Astrocyte (in vitro differentiated cells and primary cell): ENCODE measurements around the gene TOGARAM2. TPM values are rescaled to one million over a fixed set of nuclear protein-coding genes. Genes with fewer than 3 reads are reported as not detected.

Source experiments
- DNase-seq: peaks from one replicate; pipeline ENCODE4 v3.0.0-alpha.2; 2010; ENCODE audit warnings: low read depth
- FAIRE-seq: peaks from 2 replicates; lab custom pipeline; 2011; peaks lifted over from hg19 to GRCh38; lab: Jason Lieb, UNC
- H2AFZ ChIP-seq: 2 replicates; pipeline ENCODE4 v1.6.0; 2012; ENCODE audit warnings: low read depth, low read length, inconsistent platforms
- H3K27ac ChIP-seq: 2 replicates; pipeline ENCODE4 v1.5.1; 2011; ENCODE audit warnings: low read depth, low read length, inconsistent platforms
- H3K27me3 ChIP-seq: 2 replicates; pipeline ENCODE4 v1.6.0; 2011; ENCODE audit warnings: low read length, inconsistent platforms; ENCODE audit not compliant: insufficient read depth
- H3K36me3 ChIP-seq: 2 replicates; pipeline ENCODE4 v1.5.1; 2011; ENCODE audit warnings: low read length, inconsistent platforms; ENCODE audit not compliant: insufficient read depth
- H3K4me1 ChIP-seq: 2 replicates; pipeline ENCODE4 v1.5.1; 2011; ENCODE audit warnings: low read length, inconsistent platforms; ENCODE audit not compliant: insufficient read depth
- H3K4me2 ChIP-seq: 2 replicates; pipeline ENCODE4 v1.6.0; 2012; ENCODE audit warnings: low read length, inconsistent platforms
- H3K4me3 ChIP-seq: 2 replicates; pipeline ENCODE4 v1.5.1; 2011; ENCODE audit warnings: low read depth, mild to moderate bottlenecking, low read length, inconsistent platforms; ENCODE audit not compliant: insufficient read depth
- H3K79me2 ChIP-seq: 2 replicates; pipeline ENCODE4 v1.6.0; 2012; ENCODE audit warnings: mild to moderate bottlenecking, low read length, inconsistent platforms; ENCODE audit not compliant: insufficient read depth
- H3K9ac ChIP-seq: 2 replicates; pipeline ENCODE4 v1.6.0; 2012; ENCODE audit warnings: mild to moderate bottlenecking, low read length, inconsistent platforms
- H3K9me3 ChIP-seq: 2 replicates; pipeline ENCODE4 v1.5.1; 2012; ENCODE audit warnings: low read depth, mild to moderate bottlenecking, low read length, inconsistent platforms; ENCODE audit not compliant: insufficient read depth
- H4K20me1 ChIP-seq: 2 replicates; pipeline ENCODE4 v1.6.0; 2012; ENCODE audit warnings: low read length, inconsistent platforms; ENCODE audit not compliant: insufficient read depth
- H3K27ac Mint-ChIP-seq: one replicate; pipeline ENCODE4 v1.8.0; 2021; ENCODE audit warnings: mild to moderate bottlenecking, mixed read lengths; ENCODE audit not compliant: unreplicated experiment
- H3K27me3 Mint-ChIP-seq: one replicate; pipeline ENCODE4 v1.8.0; 2021; ENCODE audit warnings: low read depth, mixed read lengths; ENCODE audit not compliant: unreplicated experiment
- H3K36me3 Mint-ChIP-seq: one replicate; pipeline ENCODE4 v1.8.0; 2021; ENCODE audit warnings: low read depth, mixed read lengths; ENCODE audit not compliant: unreplicated experiment
- H3K4me1 Mint-ChIP-seq: one replicate; pipeline ENCODE4 v1.8.0; 2021; ENCODE audit warnings: low read depth, mixed read lengths; ENCODE audit not compliant: unreplicated experiment
- H3K4me3 Mint-ChIP-seq: one replicate; pipeline ENCODE4 v1.8.0; 2021; ENCODE audit warnings: mild to moderate bottlenecking, moderate library complexity, mixed read lengths; ENCODE audit not compliant: unreplicated experiment
- H3K9me3 Mint-ChIP-seq: one replicate; pipeline ENCODE4 v1.8.0; 2021; ENCODE audit warnings: mild to moderate bottlenecking, mixed read lengths; ENCODE audit not compliant: unreplicated experiment
- EZH2 ChIP-seq: IDR thresholded peaks from 2 replicates; pipeline ENCODE4 v1.6.1; 2012; ENCODE audit warnings: mild to moderate bottlenecking, low read length, inconsistent platforms; ENCODE audit not compliant: insufficient read depth
- total RNA-seq: library from RNA; stranded (reverse); gene quantifications from 2 replicates; pipeline ENCODE4 v1.2.1, GENCODE V29; 2021
- TF ChIP-seq, protein P1 (sequence below): IDR thresholded peaks from 2 replicates; pipeline ENCODE4 v1.5.1; 2011; ENCODE audit warnings: low read depth, mild to moderate bottlenecking, inconsistent platforms, low read length, moderate library complexity; ENCODE audit not compliant: insufficient read depth

The TOGARAM2 gene
- total RNA-seq, 1 donor from 2014 or later, result 0.73 TPM

DNA sequence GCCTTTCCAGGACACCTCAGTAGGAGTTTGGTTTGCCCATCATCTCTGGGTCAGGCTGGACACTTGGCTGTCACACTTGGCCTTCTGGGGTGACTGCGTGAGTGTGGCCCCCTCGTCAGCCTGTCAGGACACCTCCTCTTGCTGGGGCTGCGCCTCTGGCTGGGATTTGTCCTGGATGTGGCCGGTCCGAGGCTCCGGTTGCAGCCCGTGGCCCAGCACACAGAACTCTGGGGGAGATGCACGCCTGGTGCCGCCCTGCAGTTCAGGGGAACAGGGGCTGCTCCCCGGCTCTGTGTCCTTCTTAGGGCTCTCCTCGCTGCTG lies 83.6 kb downstream of the TOGARAM2 start:
- Mint-ChIP-seq H3K36me3 (no peaks in the 10 kb centered on the region), H3K27me3 (peaks cover 16% of the 10 kb centered on the region), H3K27ac (no peak overlapping the region), H3K4me3 (no peak overlapping the region), H3K4me1 (peaks cover 2% of the 10 kb centered on the region), H3K9me3 (no peaks in the 10 kb centered on the region)
- H3K79me2 ChIP-seq, result no peaks in the 10 kb centered on the region
- no peak for FAIRE-seq
- H3K27ac ChIP-seq, result no peak overlapping the region
- H3K9ac ChIP-seq, result no peak overlapping the region
- peaks cover 12% of the 10 kb centered on the region for H3K4me1 ChIP-seq
- no peak for TF ChIP-seq EZH2
- TF ChIP-seq, protein P1, sequence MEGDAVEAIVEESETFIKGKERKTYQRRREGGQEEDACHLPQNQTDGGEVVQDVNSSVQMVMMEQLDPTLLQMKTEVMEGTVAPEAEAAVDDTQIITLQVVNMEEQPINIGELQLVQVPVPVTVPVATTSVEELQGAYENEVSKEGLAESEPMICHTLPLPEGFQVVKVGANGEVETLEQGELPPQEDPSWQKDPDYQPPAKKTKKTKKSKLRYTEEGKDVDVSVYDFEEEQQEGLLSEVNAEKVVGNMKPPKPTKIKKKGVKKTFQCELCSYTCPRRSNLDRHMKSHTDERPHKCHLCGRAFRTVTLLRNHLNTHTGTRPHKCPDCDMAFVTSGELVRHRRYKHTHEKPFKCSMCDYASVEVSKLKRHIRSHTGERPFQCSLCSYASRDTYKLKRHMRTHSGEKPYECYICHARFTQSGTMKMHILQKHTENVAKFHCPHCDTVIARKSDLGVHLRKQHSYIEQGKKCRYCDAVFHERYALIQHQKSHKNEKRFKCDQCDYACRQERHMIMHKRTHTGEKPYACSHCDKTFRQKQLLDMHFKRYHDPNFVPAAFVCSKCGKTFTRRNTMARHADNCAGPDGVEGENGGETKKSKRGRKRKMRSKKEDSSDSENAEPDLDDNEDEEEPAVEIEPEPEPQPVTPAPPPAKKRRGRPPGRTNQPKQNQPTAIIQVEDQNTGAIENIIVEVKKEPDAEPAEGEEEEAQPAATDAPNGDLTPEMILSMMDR, result no peak
- no peak for DNase-seq
- H4K20me1 ChIP-seq, result no peaks in the 10 kb centered on the region
- H3K4me3 ChIP-seq, result no peak overlapping the region
- no peak overlapping the region for H3K4me2 ChIP-seq
- no peak overlapping the region for H2AFZ ChIP-seq
- H3K27me3 ChIP-seq, result no peaks in the 10 kb centered on the region
- no peaks in the 10 kb centered on the region for H3K36me3 ChIP-seq
- no peaks in the 10 kb centered on the region for H3K9me3 ChIP-seq

DNA sequence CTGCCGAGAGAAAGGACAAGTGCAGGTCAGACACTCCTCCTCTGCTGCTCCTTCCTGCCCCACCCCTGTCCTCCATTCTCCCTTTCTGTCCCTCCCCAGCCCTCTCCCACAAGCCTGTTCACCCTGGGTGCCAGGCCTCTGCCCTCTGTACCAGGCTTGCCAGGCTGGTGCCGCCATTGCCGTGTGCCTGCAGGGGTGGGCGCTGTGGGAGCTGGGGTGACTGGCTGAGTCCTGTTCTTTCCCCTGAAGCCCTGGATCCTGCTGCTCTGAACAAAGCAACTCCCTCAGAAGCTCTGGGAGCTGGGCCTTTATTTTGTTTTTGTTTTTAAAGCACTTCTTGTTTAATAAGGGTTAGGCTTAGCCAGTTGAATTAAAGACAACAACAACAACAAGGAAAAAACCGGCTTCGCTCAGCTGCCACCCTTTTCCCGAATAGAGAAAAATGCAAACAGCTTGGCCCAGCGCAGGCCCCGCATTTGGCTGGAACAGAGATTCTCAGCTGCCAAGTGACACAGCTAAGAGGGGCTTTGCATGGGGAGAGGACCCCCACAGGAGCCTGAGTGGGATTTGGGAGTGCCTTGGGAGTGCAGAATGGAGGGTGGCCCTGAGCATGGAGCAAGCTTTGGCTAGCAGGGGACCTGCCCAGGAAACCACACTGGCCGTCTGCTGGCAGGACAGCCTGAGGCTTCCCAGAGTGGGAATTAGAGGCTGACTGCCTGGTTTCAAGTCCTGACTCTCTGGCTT lies 84.1 kb downstream of the TOGARAM2 start:
- H3K9me3 ChIP-seq, result no peaks in the 10 kb centered on the region
- FAIRE-seq, result no peak
- Mint-ChIP-seq H3K9me3 (no peaks in the 10 kb centered on the region), H3K36me3 (no peaks in the 10 kb centered on the region), H3K27me3 (peaks cover 19% of the 10 kb centered on the region), H3K4me3 (no peak overlapping the region), H3K27ac (no peak overlapping the region), H3K4me1 (no peaks in the 10 kb centered on the region)
- peak overlapping the region; percentile 55 for H2AFZ ChIP-seq
- H3K27me3 ChIP-seq, result no peaks in the 10 kb centered on the region
- no peak overlapping the region for H3K9ac ChIP-seq
- no peak overlapping the region for H3K4me3 ChIP-seq
- no peak for TF ChIP-seq EZH2
- TF ChIP-seq, protein P1, result no peak
- no peak for DNase-seq
- H3K79me2 ChIP-seq, result no peaks in the 10 kb centered on the region
- H3K4me2 ChIP-seq, result no peak overlapping the region
- H3K4me1 ChIP-seq, result peaks cover 12% of the 10 kb centered on the region
- H4K20me1 ChIP-seq, result no peaks in the 10 kb centered on the region
- no peaks in the 10 kb centered on the region for H3K36me3 ChIP-seq
- no peak overlapping the region for H3K27ac ChIP-seq

DNA sequence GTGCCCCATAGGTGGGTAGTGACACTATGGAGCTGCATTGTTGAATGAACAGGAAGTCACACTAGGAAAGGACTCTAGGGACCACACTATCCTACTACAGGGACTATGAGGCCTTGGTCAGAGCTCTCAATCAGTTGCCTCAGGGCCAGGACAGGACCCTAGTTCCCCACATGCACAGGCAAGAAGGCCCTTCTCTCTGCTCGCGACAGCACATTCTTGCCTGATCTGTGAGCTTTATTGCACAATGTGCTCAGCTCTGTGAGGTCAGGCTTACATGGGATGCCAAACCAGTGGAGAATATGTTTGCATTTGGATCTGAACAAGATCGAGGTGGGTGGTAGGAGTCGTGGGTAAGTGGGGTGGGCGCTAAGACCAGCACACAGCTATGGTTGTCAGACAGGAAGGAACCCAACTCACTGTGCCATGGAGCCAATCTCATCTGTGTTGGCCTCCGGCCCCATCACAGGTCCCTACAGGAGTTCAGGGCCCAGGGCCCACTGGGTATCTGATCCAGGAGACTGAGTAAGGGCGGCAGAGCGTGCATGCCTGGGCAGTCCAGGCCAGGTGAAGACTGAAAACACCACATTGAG lies 85.3 kb downstream of the TOGARAM2 start:
- Histone ChIP-seq H3K4me1 (peaks cover 12% of the 10 kb centered on the region), H3K36me3 (no peaks in the 10 kb centered on the region), H3K27me3 (peaks cover 3% of the 10 kb centered on the region), H4K20me1 (no peaks in the 10 kb centered on the region), H3K4me2 (no peak overlapping the region), H3K79me2 (no peaks in the 10 kb centered on the region), H2AFZ (no peak overlapping the region), H3K27ac (no peak overlapping the region), H3K4me3 (no peak overlapping the region), H3K9me3 (no peaks in the 10 kb centered on the region), H3K9ac (no peak overlapping the region)
- Mint-ChIP-seq H3K27me3 (peaks cover 19% of the 10 kb centered on the region), H3K4me1 (no peaks in the 10 kb centered on the region), H3K36me3 (no peaks in the 10 kb centered on the region), H3K4me3 (no peak overlapping the region), H3K9me3 (no peaks in the 10 kb centered on the region), H3K27ac (no peak overlapping the region)
- DNase-seq (peak; percentile 27), FAIRE-seq (no peak)
- no peak for TF ChIP-seq EZH2
- TF ChIP-seq, protein P1, result no peak
